Fibroblast of pulmonary artery (primary cell): ENCODE data around the gene COQ8B.

Experiments
- DNase-seq: peaks from one replicate; pipeline ENCODE4 v3.0.0-alpha.2; 2010; ENCODE audit warnings: low read depth
- H3K4me3 ChIP-seq: replicated peaks from 2 replicates; pipeline ENCODE4 v1.5.1; 2011; ENCODE audit warnings: low read depth, mild to moderate bottlenecking, control low read depth, low read length, moderate library complexity
- TF ChIP-seq, protein P1 (sequence below): IDR thresholded peaks from 2 replicates; pipeline ENCODE4 v1.5.1; 2011; ENCODE audit warnings: mild to moderate bottlenecking, control low read depth, low read length, inconsistent platforms; ENCODE audit errors: missing control alignments

Gene COQ8B

GRCh38 chr19:40681039-40681438 is 35.6 kb downstream of the COQ8B start:
- TF ChIP-seq, protein P1, sequence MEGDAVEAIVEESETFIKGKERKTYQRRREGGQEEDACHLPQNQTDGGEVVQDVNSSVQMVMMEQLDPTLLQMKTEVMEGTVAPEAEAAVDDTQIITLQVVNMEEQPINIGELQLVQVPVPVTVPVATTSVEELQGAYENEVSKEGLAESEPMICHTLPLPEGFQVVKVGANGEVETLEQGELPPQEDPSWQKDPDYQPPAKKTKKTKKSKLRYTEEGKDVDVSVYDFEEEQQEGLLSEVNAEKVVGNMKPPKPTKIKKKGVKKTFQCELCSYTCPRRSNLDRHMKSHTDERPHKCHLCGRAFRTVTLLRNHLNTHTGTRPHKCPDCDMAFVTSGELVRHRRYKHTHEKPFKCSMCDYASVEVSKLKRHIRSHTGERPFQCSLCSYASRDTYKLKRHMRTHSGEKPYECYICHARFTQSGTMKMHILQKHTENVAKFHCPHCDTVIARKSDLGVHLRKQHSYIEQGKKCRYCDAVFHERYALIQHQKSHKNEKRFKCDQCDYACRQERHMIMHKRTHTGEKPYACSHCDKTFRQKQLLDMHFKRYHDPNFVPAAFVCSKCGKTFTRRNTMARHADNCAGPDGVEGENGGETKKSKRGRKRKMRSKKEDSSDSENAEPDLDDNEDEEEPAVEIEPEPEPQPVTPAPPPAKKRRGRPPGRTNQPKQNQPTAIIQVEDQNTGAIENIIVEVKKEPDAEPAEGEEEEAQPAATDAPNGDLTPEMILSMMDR: no peak
- no peak overlapping the region for H3K4me3 ChIP-seq
- DNase-seq: no peak

DNA sequence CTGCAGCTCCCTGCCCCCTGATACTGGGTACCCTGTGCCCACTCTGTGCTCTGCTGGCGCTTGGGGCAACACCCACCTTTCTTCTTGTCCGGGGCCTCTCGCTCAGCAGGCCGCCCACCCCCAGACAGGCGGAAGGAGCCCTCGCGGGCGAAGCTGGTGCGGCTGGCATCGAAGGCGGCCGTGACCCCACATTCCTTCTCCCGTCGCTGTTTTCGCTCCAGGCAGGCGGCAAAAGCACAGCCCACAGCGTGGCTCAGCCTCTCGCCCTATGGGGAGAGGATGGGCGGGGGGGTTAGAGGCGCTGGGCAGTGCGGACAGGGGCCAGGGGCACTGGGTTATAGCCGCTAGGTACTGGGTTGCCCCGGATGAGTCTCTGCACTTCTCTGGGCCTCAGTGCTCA is 39.5 kb downstream of the COQ8B start:
- no peak overlapping the region for H3K4me3 ChIP-seq
- DNase-seq: no peak
- TF ChIP-seq, protein P1: no peak

DNA sequence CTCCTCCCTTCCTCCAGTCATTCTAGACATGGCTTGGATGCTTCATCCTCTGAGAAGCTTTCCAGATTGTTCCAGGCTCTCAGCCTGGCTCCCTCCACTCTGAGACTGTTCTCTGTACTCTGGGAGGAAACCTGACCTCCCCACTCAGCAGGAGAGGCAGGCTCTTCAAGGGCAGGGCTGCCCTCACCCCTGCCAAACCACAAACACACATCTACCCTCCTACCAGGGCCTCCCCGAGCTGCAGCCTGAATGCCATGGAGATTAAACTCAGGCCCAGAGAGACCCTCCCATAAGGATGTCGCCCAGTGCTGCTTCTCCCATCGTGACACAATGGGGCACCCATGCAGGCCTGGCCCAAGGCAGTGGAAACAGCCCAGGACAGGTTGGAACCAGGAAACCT is 42.4 kb downstream of the COQ8B start:
- H3K4me3 ChIP-seq: no peak overlapping the region
- DNase-seq: no peak
- TF ChIP-seq, protein P1: no peak

GRCh38 chr19:40673397-40673796 is 43.3 kb downstream of the COQ8B start:
- TF ChIP-seq, protein P1: no peak
- no peak overlapping the region for H3K4me3 ChIP-seq
- DNase-seq: no peak

GRCh38 chr19:40672573-40673299 is 44.0 kb downstream of the COQ8B start:
- H3K4me3 ChIP-seq: no peak overlapping the region
- TF ChIP-seq, protein P1: no peak
- DNase-seq: no peak

- H3K4me3 ChIP-seq: no peak overlapping the region
- DNase-seq: no peak
- TF ChIP-seq, protein P1: no peak
These were observed 44.6 kb downstream of the COQ8B start for GRCh38 chr19:40672038-40672437.

- no peak overlapping the region for H3K4me3 ChIP-seq
- DNase-seq: no peak
- TF ChIP-seq, protein P1: no peak
These were observed 45.3 kb downstream of the COQ8B start for GRCh38 chr19:40671404-40671803.
